Activated CD8-positive, alpha-beta memory T cell treated with anti-CD3 and anti-CD28 coated beads, Interleukin-2, amount 10 ng/mL, durations not matched to agents 7 days and 5 days (primary cell): Measurements from ENCODE around the gene BANP. TPM values are rescaled to one million over a fixed set of nuclear protein-coding genes. Genes with fewer than 3 reads are reported as not detected.
"Not testable (repeated sequence)": the region's sequence is repeated elsewhere in the genome, so short reads cannot be mapped to it uniquely, and the experiment has no call there.

Experiments
- ATAC-seq: fragments of 150-1000 bp; cut with Tn5 transposase; one replicate; pipeline ENCODE4 v1.10.0; 2021; ENCODE audit warnings: moderate library complexity
- CTCF ChIA-PET: fragments of 350-600 bp; sonication (Branson Sonifier 250); formaldehyde crosslinking; loops from one replicate; lab custom pipeline; 2021; ENCODE audit warnings: antibody characterized with exemption; lab: Charles Lee
- DNase-seq: peaks from one replicate; pipeline ENCODE4 v3.0.0-alpha.2; 2020
- H3K27ac Mint-ChIP-seq: one replicate; pipeline ENCODE4 v1.8.0; 2021; ENCODE audit warnings: mild to moderate bottlenecking, mixed read lengths
- H3K27me3 Mint-ChIP-seq: one replicate; pipeline ENCODE4 v1.8.0; 2021; ENCODE audit warnings: mixed read lengths
- H3K36me3 Mint-ChIP-seq: one replicate; pipeline ENCODE4 v1.8.0; 2021; ENCODE audit warnings: mild to moderate bottlenecking, mixed read lengths
- H3K4me1 Mint-ChIP-seq: one replicate; pipeline ENCODE4 v1.8.0; 2021; ENCODE audit warnings: mixed read lengths
- H3K4me3 Mint-ChIP-seq: one replicate; pipeline ENCODE4 v1.8.0; 2021; ENCODE audit warnings: mild to moderate bottlenecking, moderate library complexity, mixed read lengths
- H3K9me3 Mint-ChIP-seq: one replicate; pipeline ENCODE4 v1.8.0; 2022; ENCODE audit warnings: low read depth, mixed read lengths
- total RNA-seq, 2 experiments: library from RNA; stranded (reverse); gene quantifications; one replicate each; pipeline ENCODE4 v1.2.3, GENCODE V29; 2021

Gene BANP
- total RNA-seq, 2 experiments from 2014 or later: 36.1 to 48.7 TPM

DNA sequence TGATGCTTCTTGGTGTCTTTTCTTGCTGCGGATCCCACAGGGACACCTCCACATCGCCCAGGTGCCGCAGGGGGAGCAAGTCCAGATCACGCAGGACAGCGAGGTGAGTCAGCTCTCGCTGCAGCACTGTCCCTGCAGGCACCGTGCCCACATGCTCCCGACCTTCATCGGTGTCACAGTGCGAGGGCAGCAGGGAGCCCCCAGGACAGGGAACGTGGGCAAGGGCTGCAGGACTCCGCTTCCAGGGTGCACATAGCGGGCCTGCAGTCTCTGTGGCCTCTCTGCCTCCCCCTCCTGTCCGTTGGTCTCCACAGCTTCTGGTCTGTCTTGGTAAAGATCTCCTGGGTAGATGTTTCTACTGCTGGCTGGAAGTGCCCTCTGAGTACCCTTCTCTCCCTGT lies 84.1 kb downstream of the BANP start:
- H3K27ac Mint-ChIP-seq: no peak overlapping the region
- H3K4me3 Mint-ChIP-seq: no peak overlapping the region
- peaks cover 2% of the 10 kb centered on the region for H3K36me3 Mint-ChIP-seq
- no peaks in the 10 kb centered on the region for H3K4me1 Mint-ChIP-seq
- no peaks in the 10 kb centered on the region for H3K27me3 Mint-ChIP-seq
- CTCF ChIA-PET: no interaction called here
- no peak for ATAC-seq
- DNase-seq: no peak
- no peaks in the 10 kb centered on the region for H3K9me3 Mint-ChIP-seq

DNA sequence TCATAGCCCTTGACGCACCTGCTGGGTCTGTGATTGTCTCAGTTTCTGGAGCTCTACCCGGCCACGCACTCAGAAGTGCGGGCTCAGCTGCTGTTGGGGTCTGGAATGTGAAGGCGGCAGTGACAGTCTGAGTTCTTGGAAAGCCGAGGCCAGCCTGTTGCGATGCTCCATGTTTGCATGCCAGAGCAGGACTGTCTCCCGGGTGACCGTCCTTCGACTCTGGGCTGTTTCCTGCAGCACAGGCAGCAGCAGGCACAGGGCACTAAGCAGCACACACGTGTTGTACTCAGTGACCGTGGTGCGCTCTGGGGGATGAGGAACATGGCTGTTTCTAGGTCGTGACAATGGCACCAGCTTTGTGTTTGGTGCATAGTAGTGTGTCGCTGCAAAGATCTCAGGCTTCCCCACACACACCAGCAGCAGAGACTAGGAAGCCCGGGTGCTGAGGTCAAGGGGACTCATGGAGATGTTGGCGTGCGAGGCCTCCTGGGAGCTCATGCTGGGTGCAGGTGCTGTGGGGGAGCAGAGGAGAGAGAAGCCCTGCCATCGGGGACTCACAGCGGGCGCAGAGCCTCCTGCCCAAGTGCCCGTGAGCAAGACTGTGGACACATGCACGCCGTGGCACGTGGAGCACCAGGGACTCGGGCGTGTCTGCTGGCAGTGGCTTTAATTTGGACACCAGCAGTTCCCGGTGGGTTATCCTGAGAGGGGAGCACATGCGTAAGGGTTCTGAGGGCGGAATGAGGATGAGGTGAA lies 84.8 kb downstream of the BANP start:
- H3K9me3 Mint-ChIP-seq, H3K36me3 Mint-ChIP-seq, H3K27me3 Mint-ChIP-seq, DNase-seq, H3K27ac Mint-ChIP-seq, CTCF ChIA-PET, H3K4me3 Mint-ChIP-seq, ATAC-seq, H3K4me1 Mint-ChIP-seq: not testable (repeated sequence)

DNA sequence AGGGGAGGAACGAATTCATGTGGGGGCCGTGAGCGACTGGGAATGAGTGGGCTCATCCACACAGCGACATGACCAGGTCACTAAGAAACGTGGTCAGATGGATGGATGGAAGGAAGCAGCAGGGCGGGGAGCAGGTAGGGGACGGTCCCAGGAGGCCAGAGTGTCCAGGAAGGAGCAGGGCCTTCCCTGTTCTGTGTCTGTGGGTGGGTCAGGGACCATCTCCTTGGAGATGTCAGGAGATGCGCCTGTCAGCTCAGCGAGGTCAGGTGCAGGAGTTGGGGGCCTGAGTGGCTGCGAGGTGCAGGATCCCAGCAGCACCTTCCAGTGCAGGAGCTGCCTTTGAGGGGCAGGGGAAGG lies 85.4 kb downstream of the BANP start:
- DNase-seq, H3K36me3 Mint-ChIP-seq, H3K27ac Mint-ChIP-seq, CTCF ChIA-PET, ATAC-seq, H3K4me3 Mint-ChIP-seq, H3K27me3 Mint-ChIP-seq, H3K9me3 Mint-ChIP-seq, H3K4me1 Mint-ChIP-seq: not testable (repeated sequence)

DNA sequence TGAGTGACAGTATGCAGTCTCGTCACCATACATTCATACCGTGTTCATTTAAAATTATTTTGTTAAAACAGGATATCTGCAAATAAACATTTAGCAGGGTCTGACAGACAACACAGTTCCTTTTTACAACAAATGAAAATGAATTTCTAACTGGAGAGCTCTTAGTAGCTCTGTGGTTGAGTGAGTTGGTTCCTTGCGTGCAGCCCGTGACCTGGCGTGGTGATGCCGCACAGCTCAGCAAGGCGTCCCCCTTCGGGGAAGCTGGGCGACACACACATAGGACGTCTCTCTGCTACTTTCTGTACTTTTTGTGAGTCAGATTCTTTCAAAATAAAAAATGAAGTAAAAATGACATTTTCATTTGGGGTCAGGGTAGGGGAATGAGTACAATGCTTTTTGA lies 86.1 kb downstream of the BANP start:
- CTCF ChIA-PET, H3K9me3 Mint-ChIP-seq, H3K27me3 Mint-ChIP-seq, H3K4me1 Mint-ChIP-seq, ATAC-seq, H3K27ac Mint-ChIP-seq, H3K36me3 Mint-ChIP-seq, H3K4me3 Mint-ChIP-seq, DNase-seq: not testable (repeated sequence)

DNA sequence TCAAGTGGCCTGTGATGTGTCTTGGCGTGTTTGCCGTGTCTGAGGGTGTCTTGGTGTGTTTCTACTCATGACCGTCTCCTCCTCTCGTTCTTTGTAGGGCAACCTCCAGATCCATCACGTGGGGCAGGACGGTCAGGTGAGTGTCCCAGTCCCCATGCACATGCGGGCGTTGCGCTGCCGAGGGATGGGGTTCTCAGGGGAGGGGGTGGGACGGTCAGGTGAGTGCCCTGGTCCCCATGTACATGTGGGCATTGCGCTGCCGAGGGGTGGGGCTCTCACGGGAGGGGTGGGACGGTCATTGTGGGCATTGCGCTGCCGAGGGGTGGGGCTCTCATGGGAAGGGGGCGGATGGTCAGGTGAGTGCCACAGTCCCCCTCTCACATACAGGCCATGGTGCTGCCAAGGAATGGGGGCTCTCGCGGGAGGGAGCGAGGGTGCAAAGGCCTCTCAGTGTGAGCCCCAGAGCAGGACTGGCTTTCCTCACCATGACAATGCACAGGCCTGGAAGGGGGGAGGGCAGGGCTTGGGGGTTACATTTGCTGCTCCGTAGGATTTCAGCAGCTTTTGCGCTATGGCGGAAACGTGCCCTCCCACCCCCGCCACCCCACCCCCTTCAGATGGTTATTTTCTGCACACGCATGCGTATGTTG lies 86.8 kb downstream of the BANP start:
- not testable (repeated sequence) for H3K27me3 Mint-ChIP-seq, ATAC-seq

DNA sequence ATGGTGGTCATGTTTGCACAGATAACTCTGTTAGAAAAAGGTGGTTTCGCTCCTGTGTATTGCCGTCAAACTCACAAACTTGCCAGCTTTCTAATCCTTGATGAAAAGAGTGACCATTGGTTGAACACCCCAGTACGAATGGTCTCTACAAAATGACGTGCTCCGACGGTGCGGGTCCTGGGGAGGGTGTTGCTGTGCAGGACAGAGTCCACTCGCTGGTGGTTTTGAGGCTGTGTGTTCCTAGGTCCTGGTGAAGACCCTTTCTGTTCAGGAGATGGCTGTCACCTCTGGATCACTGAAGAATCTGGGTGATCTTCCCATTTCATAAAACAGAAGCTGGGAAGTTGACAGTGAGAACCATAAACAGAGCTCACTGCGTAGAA lies 87.3 kb downstream of the BANP start:
- DNase-seq, H3K27ac Mint-ChIP-seq, CTCF ChIA-PET, H3K27me3 Mint-ChIP-seq, H3K36me3 Mint-ChIP-seq, ATAC-seq, H3K4me3 Mint-ChIP-seq, H3K9me3 Mint-ChIP-seq, H3K4me1 Mint-ChIP-seq: not testable (repeated sequence)

More for the DNA sequence above, 86.8 kb downstream of the BANP start:
- H3K4me1 Mint-ChIP-seq, CTCF ChIA-PET, DNase-seq, H3K36me3 Mint-ChIP-seq, H3K4me3 Mint-ChIP-seq, H3K9me3 Mint-ChIP-seq, H3K27ac Mint-ChIP-seq: not testable (repeated sequence)

DNA sequence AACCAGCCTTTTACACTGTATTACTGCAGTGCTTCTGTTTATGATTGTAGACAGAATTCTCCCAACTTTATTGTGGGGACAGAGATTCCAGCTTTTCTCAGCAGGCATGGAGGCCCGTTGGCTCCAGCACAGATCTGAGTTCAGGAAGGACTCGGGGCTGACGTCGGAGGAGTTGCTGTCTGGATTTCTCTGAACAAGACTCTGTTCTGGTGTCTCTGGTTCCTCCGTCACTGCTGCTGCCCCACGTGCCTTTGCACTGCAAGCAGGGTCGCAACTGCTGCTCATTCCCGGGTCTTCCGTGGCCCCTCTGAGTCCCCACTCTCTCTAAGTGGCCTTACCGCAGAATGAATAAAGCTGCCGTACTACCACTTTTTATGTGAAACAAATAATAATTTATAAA lies 88.4 kb downstream of the BANP start:
- Mint-ChIP-seq H3K27ac (no peak overlapping the region), H3K27me3 (no peaks in the 10 kb centered on the region), H3K4me1 (no peaks in the 10 kb centered on the region), H3K4me3 (no peak overlapping the region), H3K9me3 (no peaks in the 10 kb centered on the region), H3K36me3 (no peaks in the 10 kb centered on the region)
- DNase-seq: no peak
- CTCF ChIA-PET: no interaction called here
- no peak for ATAC-seq

DNA sequence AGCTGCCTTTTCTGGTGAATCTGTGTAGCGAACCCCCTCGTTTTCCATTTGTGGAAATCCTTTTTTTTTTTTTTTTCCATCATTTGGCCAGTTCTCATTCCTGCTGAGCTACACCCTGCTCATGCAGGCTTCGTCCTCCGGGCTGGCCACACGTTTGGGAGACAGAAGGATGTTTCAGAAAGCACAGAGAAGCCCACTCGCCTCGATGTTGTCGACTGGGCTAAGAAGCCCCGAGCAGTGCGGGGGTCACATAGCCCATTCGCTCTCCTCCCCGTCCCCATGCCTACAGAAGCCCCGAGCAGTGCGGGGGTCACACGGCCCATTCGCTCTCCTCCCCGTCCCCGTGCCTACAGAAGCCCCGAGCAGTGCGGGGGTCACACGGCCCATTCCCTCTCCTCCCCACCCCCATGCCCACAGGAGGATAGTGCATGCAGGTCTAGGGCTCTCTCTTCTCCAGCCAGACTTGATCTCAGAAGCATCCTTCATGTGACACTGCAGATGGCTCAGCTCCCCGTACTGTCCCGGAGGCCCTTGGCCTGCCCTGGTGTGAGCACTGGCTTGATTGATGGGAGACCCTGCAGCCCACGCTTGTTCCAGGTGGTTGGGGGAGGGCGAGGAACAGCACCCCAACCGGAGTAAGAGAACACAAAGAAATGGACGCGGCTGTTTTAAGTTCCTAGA lies 89.1 kb downstream of the BANP start:
- ATAC-seq, CTCF ChIA-PET, H3K4me1 Mint-ChIP-seq, H3K36me3 Mint-ChIP-seq, H3K9me3 Mint-ChIP-seq, H3K27ac Mint-ChIP-seq, H3K4me3 Mint-ChIP-seq, H3K27me3 Mint-ChIP-seq, DNase-seq: not testable (repeated sequence)

DNA sequence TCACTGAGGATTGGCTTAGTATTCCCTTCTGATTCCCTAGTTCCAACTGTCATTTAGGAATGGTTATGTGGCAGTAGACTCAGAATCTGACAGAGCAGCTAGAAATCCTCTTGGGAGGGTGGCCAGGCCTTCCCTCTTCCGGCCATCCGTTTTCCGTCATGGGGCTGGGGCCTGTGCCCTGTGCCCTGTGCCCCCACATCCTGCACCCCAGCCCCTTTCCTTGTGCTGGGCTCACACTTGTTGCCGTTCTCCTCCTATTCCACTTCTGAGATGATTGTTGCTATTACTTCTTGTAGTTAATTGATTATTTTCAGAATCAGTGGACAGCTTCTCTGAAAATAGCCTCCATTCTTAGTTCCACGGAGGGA lies 89.6 kb downstream of the BANP start:
- ATAC-seq, CTCF ChIA-PET: not testable (repeated sequence)

DNA sequence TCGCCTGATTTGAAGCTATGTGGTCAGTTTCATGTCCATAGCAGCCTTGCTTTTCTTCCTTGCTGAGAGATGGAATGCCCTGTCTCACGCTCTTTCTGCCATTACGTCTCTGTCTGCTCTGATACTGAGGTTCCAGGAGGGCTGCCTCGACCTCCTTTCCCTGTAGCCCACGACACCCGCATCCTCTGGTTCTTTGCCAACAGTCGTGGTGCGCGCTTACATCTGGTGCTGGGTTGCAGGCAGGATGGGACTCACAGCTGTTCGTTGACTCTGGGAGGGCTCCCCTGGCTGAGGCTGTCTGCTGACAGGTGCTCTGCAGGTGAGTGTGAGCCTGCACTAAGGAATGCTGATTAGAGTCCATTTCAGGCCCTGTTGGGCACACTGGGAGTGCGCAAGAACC lies 90.3 kb downstream of the BANP start:
- ATAC-seq, CTCF ChIA-PET, H3K4me3 Mint-ChIP-seq, H3K36me3 Mint-ChIP-seq, H3K4me1 Mint-ChIP-seq, H3K9me3 Mint-ChIP-seq, H3K27me3 Mint-ChIP-seq, DNase-seq, H3K27ac Mint-ChIP-seq: not testable (repeated sequence)

More for the DNA sequence above, 89.6 kb downstream of the BANP start:
- H3K27me3 Mint-ChIP-seq, H3K27ac Mint-ChIP-seq, H3K36me3 Mint-ChIP-seq, H3K4me3 Mint-ChIP-seq, DNase-seq, H3K4me1 Mint-ChIP-seq, H3K9me3 Mint-ChIP-seq: not testable (repeated sequence)

DNA sequence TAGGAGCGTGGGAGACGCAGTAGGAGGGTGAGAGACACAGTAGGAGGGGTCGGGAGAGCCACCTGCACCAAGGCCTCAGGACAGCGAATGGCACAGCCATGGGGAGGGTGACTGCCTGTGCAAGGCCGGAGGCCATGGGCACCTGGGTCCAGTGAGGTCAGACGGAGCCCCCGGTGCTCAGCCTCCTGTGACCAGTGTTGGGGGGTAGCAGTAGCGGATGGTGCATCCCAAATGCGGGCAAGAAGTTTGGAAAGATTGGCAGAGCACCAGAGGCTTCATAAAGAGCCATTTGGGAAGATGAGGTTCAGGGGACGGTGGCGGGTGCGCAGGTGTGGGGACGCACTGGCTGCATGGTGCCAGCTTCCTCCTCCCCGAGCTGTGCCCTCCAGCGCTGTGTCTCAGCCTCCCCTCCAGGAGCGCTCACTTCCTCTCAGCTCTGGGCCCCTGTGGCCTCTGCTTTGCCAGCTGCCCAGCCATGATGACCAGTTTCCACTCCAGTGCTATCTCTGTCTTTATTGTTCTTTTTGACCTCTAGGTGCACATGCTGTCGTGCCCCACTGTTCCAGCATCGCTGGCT lies 90.8 kb downstream of the BANP start:
- CTCF ChIA-PET, DNase-seq, H3K4me3 Mint-ChIP-seq, H3K27ac Mint-ChIP-seq, H3K36me3 Mint-ChIP-seq, H3K27me3 Mint-ChIP-seq, ATAC-seq, H3K9me3 Mint-ChIP-seq, H3K4me1 Mint-ChIP-seq: not testable (repeated sequence)

DNA sequence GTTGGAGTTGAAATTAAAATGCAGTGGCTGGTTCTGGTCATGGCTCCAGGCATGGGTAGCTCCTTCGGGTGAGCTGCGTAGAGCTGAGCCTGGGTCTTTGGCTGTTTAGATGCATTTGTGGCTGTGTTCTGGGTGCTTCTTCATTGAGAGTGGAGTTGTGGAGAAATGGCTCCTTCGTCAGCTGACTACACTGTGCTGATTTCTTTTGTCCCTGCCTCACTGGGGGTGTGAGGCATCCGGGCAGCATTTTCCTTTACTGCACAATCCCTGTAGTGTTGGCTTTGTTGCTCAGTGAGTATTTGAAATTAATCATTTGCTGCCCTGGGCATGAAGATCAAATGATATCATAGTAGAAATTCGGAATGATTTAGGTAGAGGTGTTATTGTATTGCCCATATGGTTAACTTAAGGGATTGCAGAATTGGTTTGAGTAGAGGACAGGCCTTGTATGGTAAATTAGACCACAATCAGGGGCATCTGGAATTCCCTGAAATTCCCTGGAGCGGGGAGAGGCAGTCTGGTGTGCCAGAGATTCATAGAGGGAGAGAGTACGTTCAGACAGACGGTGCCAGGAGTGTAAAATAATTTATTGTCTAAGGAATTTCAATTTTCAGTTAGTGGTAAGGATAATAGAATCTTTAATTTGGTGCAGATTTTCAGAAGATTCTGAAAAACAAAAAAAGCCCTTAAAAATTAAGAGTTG lies 92.1 kb downstream of the BANP start:
- H3K27me3 Mint-ChIP-seq, H3K4me1 Mint-ChIP-seq, H3K36me3 Mint-ChIP-seq, H3K27ac Mint-ChIP-seq, H3K9me3 Mint-ChIP-seq, CTCF ChIA-PET, ATAC-seq, H3K4me3 Mint-ChIP-seq, DNase-seq: not testable (repeated sequence)

DNA sequence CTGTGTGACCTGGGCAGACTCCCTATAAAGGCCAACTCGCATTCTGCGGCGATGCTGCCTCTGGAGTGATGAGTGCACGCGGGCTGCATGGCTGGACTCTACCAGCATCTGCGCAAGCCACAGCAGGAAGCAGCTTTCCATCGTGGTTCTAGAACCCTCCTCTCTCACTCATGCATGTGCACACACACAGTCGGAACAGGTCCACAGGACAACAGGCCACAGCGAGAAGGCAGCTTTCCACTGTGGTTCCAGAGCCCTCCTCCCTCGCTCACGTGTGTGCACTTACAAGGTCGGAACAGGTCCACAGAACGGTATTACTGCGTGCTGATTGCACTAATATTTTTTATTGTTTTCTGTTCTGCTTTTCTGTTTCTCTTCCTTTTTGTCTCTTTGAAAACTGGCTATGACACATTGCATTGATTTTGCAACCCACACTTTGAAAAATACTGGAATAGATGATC lies 92.9 kb downstream of the BANP start:
- DNase-seq, H3K4me3 Mint-ChIP-seq, CTCF ChIA-PET, H3K27ac Mint-ChIP-seq, ATAC-seq, H3K9me3 Mint-ChIP-seq, H3K4me1 Mint-ChIP-seq, H3K36me3 Mint-ChIP-seq, H3K27me3 Mint-ChIP-seq: not testable (repeated sequence)
